ENCODE measurements around the gene MRNIP. TPM values are rescaled to one million over a fixed set of nuclear protein-coding genes. Genes with fewer than 3 reads are reported as not detected.

Gene MRNIP
- total RNA-seq, 1 experiment from 2014 or later: 36.2 TPM

GRCh38 chr5:179882338-179882737, 23.7 kb upstream of the MRNIP start:
- Histone ChIP-seq H3K79me2 (ENCODE audit: insufficient read depth, low read length) (no peaks in the 10 kb centered on the region), H3K27me3 (ENCODE audit: insufficient read depth, low read length) (no peaks in the 10 kb centered on the region), H2AFZ (ENCODE audit: low read depth, low read length, poor library complexity, severe bottlenecking) (no peak overlapping the region), H4K20me1 (ENCODE audit: insufficient read depth) (no peaks in the 10 kb centered on the region), H3K36me3 (ENCODE audit: control insufficient read depth in 1 of 2, insufficient read depth in 2 of 2, low read length in 2 of 2) (peaks cover 37 to 57% of the 10 kb centered on the region in 2 experiments), H3K9me2 (ENCODE audit: insufficient read depth) (no peaks in the 10 kb centered on the region), H3K4me3 (replicated peaks in 1 of 2; ENCODE audit: low read depth in 1 of 2, low read length in 2 of 2) (no peak overlapping the region), H3K27ac (ENCODE audit: low read depth, low read length) (no peak overlapping the region), H3K4me1 (ENCODE audit: control insufficient read depth in 1 of 2, insufficient read depth in 2 of 2, low read length in 2 of 2) (no peaks in the 10 kb centered on the region), H3K9ac (ENCODE audit: low read length) (no peak overlapping the region), H3K4me2 (ENCODE audit: low read length) (no peak overlapping the region), H3K9me3 (ENCODE audit: control insufficient read depth in 1 of 2, insufficient read depth in 1 of 2, low read depth in 1 of 2, low read length in 2 of 2) (peaks cover 18 to 19% of the 10 kb centered on the region in 2 experiments; a peak in 3 of 4 replicates)
- no peak for DNase-seq (ENCODE audit: low read depth, low spot score)
- no TSS peak for BruUV-seq (replicated peaks)
- TF ChIP-seq SP1 (IDR thresholded peaks at IDR 0.05; ENCODE audit: low read depth) (no peak), TCF7L2 (IDR thresholded peaks at IDR 0.05; ENCODE audit: borderline replicate concordance, extremely low read depth, insufficient read depth, insufficient read length) (no peak), FOSL1 (IDR thresholded peaks at IDR 0.05; ENCODE audit: low read depth) (no peak)
- RAD21 ChIA-PET (ENCODE audit: low non-redundant PET in 1 of 2, low total read pairs in 2 of 2, uncharacterized antibody in 2 of 2, unreplicated experiment in 2 of 2): no interaction called here
- CTCF ChIA-PET: no interaction called here
- POLR2A ChIA-PET: no interaction called here
- intact Hi-C loops (cut with micrococcal nuclease): no loop called here
- ATAC-seq: no peak

DNA sequence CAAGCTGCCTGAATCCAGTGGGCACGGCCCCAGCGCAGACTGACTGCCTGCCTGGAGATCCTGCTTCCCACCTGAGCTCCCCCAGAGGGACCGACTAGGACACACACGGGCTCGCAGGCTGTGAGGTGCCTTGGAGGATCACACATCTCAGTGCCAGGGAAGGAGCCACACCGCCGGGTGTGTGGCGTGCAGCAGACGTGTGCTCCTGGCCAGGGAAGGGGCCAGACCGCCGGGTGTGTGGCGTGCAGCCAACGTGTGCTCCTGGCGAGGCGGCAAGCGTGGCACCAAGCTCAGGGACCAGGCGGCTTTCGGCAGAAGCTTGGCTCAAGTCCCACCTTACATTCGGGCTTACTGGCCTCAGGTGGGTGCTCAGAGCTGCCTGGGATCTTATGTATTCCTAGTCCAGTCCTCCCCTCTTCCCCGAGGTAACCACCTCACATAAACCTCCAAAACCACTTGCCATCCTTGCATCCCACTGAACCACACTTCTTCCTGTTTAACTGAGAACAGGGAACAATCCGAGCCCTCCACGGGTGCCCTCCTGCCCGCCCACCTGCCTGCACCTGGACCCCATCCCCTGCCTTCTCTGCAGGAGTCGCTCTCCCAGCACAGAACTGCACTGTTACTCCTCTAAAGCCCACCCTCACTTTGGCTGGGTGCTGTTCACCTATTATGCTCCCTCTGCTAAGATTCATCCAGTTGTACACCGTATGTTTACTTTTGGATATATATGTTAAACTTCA, 22.4 kb upstream of the MRNIP start:
- no peak overlapping the region for H3K4me3 ChIP-seq (replicated peaks in 1 of 2; ENCODE audit: low read depth in 1 of 2, low read length in 2 of 2)
- intact Hi-C loops (cut with micrococcal nuclease): no loop called here
- no peak overlapping the region for H2AFZ ChIP-seq (ENCODE audit: low read depth, low read length, poor library complexity, severe bottlenecking)
- peaks cover 32 to 44% of the 10 kb centered on the region in 2 experiments for H3K36me3 ChIP-seq (ENCODE audit: control insufficient read depth in 1 of 2, insufficient read depth in 2 of 2, low read length in 2 of 2)
- no TSS peak for BruUV-seq (replicated peaks)
- TF ChIP-seq SIN3A (IDR thresholded peaks at IDR 0.05; ENCODE audit: low read depth) (no peak), MAX (IDR thresholded peaks at IDR 0.05) (no peak), JUND (IDR thresholded peaks at IDR 0.05) (no peak), EGR1 (IDR thresholded peaks at IDR 0.05; ENCODE audit: low read depth) (no peak), SRF (IDR thresholded peaks at IDR 0.05; ENCODE audit: low read depth) (no peak), FOSL1 (IDR thresholded peaks at IDR 0.05; ENCODE audit: low read depth) (no peak), RAD21 (IDR thresholded peaks at IDR 0.05; ENCODE audit: low read depth) (no peak), YY1 (IDR thresholded peaks at IDR 0.05; ENCODE audit: extremely low read depth, insufficient replicate concordance, low read depth, low read length) (no peak), REST (IDR thresholded peaks at IDR 0.05; ENCODE audit: low read depth) (no peak)
- TF ChIP-seq, protein P1, sequence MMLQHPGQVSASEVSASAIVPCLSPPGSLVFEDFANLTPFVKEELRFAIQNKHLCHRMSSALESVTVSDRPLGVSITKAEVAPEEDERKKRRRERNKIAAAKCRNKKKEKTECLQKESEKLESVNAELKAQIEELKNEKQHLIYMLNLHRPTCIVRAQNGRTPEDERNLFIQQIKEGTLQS (IDR thresholded peaks at IDR 0.05): no peak
- H3K9me2 ChIP-seq (ENCODE audit: insufficient read depth): no peaks in the 10 kb centered on the region
- ChIA-PET RAD21 (ENCODE audit: low non-redundant PET in 1 of 2, low total read pairs in 2 of 2, uncharacterized antibody in 2 of 2, unreplicated experiment in 2 of 2) (no interaction called here), POLR2A (no interaction called here), CTCF (no interaction called here)
- no peak overlapping the region for H3K4me2 ChIP-seq (ENCODE audit: low read length)
- no peaks in the 10 kb centered on the region for H3K4me1 ChIP-seq (ENCODE audit: control insufficient read depth in 1 of 2, insufficient read depth in 2 of 2, low read length in 2 of 2)
- no peak overlapping the region for H3K9ac ChIP-seq (ENCODE audit: low read length)
- no peaks in the 10 kb centered on the region for H4K20me1 ChIP-seq (ENCODE audit: insufficient read depth)
- H3K9me3 ChIP-seq (ENCODE audit: control insufficient read depth in 1 of 2, insufficient read depth in 1 of 2, low read depth in 1 of 2, low read length in 2 of 2): peaks cover 18 to 19% of the 10 kb centered on the region in 2 experiments; a peak in 3 of 4 replicates
- no peaks in the 10 kb centered on the region for H3K79me2 ChIP-seq (ENCODE audit: insufficient read depth, low read length)
- no peak for DNase-seq (ENCODE audit: low read depth, low spot score)
- no peak for ATAC-seq
- H3K27me3 ChIP-seq (ENCODE audit: insufficient read depth, low read length): no peaks in the 10 kb centered on the region
- no peak overlapping the region for H3K27ac ChIP-seq (ENCODE audit: low read depth, low read length)
